ENCODE data around the gene AGXT.

AGXT gene

DNA sequence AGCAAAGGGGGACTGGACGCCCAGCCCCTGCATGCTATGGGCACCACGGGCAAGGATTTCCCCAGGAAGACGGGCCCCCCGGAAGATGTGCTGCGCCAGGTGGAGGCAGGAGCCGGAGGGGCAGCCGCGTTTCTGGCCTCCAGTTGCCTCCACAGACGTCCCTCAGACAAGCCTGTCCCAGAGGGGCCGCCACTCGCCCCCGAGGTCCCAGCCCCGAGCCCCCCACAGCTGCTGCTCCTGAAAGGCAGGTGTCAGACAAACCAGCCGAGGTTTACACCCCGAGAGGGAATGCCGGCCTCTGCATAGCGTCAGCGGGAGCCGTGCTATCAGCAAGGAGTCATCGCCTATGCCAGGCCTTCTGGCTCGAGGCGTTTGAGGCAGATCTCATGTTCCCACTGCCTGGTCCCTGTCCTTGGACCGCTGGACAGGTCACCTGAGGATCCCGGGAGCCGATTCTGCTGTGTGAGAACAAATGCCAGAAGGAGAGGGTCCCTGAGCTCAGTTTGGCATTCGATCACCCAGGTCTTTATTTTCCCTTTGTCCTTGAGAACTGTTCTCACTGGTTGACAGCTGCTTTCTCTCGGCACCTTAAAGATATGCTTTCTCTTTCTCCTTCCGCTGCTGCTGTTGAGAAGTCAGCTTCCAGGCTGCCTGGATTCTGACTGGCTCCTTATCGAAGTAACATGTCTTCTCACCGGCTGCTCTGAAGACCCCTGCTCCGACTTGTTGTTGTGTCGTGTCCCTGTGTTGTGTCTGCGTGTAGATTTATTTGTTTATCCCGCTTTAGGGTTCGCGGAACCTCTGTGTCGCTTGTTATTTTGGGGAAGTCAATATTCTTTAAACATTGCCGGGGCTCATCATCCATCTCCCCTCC, 58.1 kb downstream of the AGXT start:
- no peak for DNase-seq (ENCODE audit: extremely low read depth, low read depth)
- TF ChIP-seq, protein P1, sequence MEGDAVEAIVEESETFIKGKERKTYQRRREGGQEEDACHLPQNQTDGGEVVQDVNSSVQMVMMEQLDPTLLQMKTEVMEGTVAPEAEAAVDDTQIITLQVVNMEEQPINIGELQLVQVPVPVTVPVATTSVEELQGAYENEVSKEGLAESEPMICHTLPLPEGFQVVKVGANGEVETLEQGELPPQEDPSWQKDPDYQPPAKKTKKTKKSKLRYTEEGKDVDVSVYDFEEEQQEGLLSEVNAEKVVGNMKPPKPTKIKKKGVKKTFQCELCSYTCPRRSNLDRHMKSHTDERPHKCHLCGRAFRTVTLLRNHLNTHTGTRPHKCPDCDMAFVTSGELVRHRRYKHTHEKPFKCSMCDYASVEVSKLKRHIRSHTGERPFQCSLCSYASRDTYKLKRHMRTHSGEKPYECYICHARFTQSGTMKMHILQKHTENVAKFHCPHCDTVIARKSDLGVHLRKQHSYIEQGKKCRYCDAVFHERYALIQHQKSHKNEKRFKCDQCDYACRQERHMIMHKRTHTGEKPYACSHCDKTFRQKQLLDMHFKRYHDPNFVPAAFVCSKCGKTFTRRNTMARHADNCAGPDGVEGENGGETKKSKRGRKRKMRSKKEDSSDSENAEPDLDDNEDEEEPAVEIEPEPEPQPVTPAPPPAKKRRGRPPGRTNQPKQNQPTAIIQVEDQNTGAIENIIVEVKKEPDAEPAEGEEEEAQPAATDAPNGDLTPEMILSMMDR (IDR thresholded peaks at IDR 0.05; ENCODE audit: low read depth, low read length), result no peak

DNA sequence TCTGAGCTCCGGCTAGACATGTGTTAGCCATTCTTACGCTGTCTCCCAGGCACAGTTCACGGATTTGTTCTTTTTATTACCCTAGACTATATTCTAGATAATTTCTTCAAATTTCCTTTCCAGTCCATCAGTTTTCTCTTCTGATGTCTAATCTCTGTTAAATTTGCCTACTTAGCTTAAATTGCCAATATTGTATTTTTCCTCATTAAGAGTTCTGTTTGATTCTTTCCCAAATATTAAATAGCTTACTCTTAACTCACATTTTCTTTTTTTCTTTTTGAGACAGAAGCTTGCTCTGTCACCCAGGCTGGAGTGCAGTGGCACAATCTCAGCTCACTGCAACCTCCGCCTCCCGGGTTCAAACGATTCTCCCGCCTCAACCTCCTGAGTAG, 58.8 kb downstream of the AGXT start:
- no peak for DNase-seq (ENCODE audit: extremely low read depth, low read depth)
- TF ChIP-seq, protein P1 (IDR thresholded peaks at IDR 0.05; ENCODE audit: low read depth, low read length), result no peak

DNA sequence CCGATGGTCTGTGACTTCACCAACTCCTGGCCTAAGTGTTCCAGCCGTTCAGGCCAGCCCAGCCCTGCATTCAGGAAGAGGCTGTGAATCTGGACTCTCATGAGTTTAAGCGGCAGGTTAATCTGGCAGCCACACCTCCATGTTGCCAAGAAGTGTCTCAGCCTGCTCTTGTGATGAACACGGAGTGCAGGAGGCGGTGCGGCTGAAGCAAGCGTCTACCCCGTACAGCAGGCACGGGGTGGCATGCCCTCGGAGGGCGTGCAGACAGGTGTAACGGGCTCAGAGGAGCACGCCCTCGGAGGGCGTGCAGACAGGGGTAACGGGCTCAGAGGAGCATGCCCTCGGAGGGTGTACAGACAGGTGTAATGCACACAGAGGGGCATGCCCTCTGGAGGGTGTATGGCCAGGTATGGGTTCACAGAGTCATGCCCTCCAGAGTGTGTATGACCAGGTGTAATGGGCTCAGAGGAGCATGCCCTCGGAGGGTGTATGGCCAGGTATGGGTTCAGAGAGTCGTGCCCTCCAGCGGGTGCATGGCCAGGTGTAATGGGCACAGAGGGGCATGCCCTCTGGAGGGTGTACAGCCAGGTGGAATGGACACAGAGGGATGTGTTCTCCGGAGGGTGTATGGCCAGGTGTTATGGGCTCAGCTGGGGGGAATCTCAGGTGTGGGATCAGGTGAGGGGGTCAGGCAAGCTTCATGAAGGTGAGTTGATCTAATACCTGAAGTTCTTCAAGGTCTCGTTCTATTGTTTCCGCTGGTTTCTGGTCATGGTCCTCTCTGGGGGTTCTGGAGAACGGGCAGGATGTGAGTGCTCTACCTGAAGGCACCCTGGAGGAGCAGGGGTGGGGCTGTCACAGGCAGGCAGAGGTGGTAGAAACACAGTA, 60.1 kb downstream of the AGXT start:
- DNase-seq (ENCODE audit: extremely low read depth, low read depth), result no peak
- TF ChIP-seq, protein P1 (IDR thresholded peaks at IDR 0.05; ENCODE audit: low read depth, low read length), result no peak

DNA sequence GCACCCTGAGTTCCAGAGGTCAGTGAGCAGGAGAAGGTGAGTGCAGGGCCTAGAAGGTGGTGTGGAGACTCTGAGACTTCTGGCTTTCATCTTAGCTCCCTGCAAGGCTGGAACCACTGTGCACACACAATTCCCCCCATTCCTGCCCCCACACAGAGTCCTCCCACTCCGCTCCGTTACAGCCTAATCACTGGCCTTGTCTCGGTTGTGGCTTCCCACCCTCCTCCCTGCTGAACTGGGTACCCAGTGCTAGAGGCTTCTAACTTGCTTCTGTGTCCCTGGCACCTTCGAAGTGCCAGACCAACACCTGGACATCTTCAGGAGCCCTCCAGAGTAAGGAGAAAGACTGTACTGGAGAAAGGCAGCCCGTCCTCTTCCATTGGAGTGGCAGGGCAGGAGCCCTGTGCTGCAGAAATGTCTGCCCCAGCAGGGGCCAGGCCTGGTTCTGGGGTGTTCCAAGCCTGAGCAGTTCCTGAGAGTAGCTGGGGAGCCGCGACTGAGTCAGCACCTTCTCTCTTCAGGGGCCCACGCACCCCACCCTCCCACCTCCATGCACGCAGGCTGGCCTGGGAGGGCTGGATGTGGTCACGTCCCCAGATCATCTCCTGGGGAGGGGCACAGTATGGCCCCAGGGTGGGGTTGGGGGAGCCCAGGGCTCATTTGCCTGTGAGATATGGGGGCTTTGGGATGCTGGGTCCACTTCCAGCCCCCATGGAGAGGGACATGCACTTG, 60.9 kb downstream of the AGXT start:
- no peak for DNase-seq (ENCODE audit: extremely low read depth, low read depth)
- TF ChIP-seq, protein P1 (IDR thresholded peaks at IDR 0.05; ENCODE audit: low read depth, low read length), result no peak
